Suprapubic skin (tissue), 4 donors: ENCODE results near the gene ADAMTS10. TPM values are rescaled to one million over a fixed set of nuclear protein-coding genes. Genes with fewer than 3 reads are reported as not detected.
A peak's percentile ranks its signal among the peaks of the same experiment; 100 is the strongest.
"Not testable (repeated sequence)": the region's sequence is repeated elsewhere in the genome, so short reads cannot be mapped to it uniquely, and the experiment has no call there.

Source experiments
- DNase-seq, 2 donors: peaks; one replicate each; pipeline ENCODE4 v3.0.0-alpha.2; 2019; ENCODE audit warnings: low spot score in 2 of 2
- H3K27ac ChIP-seq: fragments of 200-600 bp; sonication (generic); one replicate; pipeline ENCODE4 v1.5.1; 2019
- H3K27me3 ChIP-seq: fragments of 200-600 bp; sonication (generic); one replicate; pipeline ENCODE4 v1.5.1; 2019
- H3K36me3 ChIP-seq: fragments of 200-600 bp; sonication (generic); one replicate; pipeline ENCODE4 v1.5.1; 2019
- H3K4me1 ChIP-seq: fragments of 200-600 bp; sonication (generic); one replicate; pipeline ENCODE4 v1.5.1; 2019
- H3K4me3 ChIP-seq: fragments of 200-600 bp; sonication (generic); one replicate; pipeline ENCODE4 v1.5.1; 2019; ENCODE audit warnings: mild to moderate bottlenecking
- H3K9me3 ChIP-seq: fragments of 200-600 bp; sonication (generic); one replicate; pipeline ENCODE4 v1.5.1; 2019
- EP300 ChIP-seq: sonication (generic); formaldehyde crosslinking; IDR thresholded peaks from one replicate; pipeline ENCODE4 v1.6.1; 2017; ENCODE audit warnings: antibody characterized with exemption
- POLR2A ChIP-seq, 2 donors: fragments of 450-650 bp; IDR thresholded peaks; one replicate each; pipeline ENCODE4 v1.6.1; 2017; ENCODE audit warnings: antibody characterized with exemption in 2 of 2, mild to moderate bottlenecking in 2 of 2, moderate library complexity in 2 of 2
- POLR2AphosphoS5 ChIP-seq, 3 donors: sonication (generic); formaldehyde crosslinking; IDR thresholded peaks; one replicate each; pipeline ENCODE4 v1.6.1; 2017; ENCODE audit warnings: antibody characterized with exemption in 3 of 3
- WGBS: methylation state at CpG from one replicate; pipeline ENCODE4 v1.1.5; 2018; 5-methylcytosine and 5-hydroxymethylcytosine counted together
- total RNA-seq, 4 donors: library from RNA; depleted of rRNA; stranded (reverse); fragments of >200 nt; gene quantifications; one replicate each; pipeline ENCODE4 v1.1.0, GENCODE V29; 2016
- TF ChIP-seq, protein P1 (sequence below), 2 donors: fragments of 200-600 bp in 1 of 2; fragments of 450-650 bp in 1 of 2; sonication (generic) in 1 of 2; IDR thresholded peaks; one replicate each; pipeline ENCODE4 v1.5.1; 2016 to 2019; ENCODE audit warnings: antibody characterized with exemption in 2 of 2, mild to moderate bottlenecking in 1 of 2, moderate library complexity in 1 of 2

Gene ADAMTS10
- total RNA-seq, 4 donors from 2014 or later = 1.8 to 39.6 (median 6.2) TPM

GRCh38 chr19:8640402-8641004, 30.0 kb upstream of the ADAMTS10 start:
- H3K4me1 ChIP-seq = peaks cover 10% of the 10 kb centered on the region
- no peaks in the 10 kb centered on the region for H3K36me3 ChIP-seq
- H3K4me3 ChIP-seq = no peak overlapping the region
- WGBS = 51% methylated on average over 12 of the region's 12 CpGs
- H3K9me3 ChIP-seq = peaks cover 4% of the 10 kb centered on the region
- DNase-seq = peak; percentile 84 to 88
- H3K27me3 ChIP-seq = no peaks in the 10 kb centered on the region
- H3K27ac ChIP-seq = no peak overlapping the region
- TF ChIP-seq POLR2AphosphoS5 (IDR thresholded peaks at IDR 0.05) (peak in 2 of 3 donors; percentile 75 to 79), POLR2A (IDR thresholded peaks at IDR 0.05) (no peak), EP300 (no peak)

GRCh38 chr19:8639821-8640401, 29.4 kb upstream of the ADAMTS10 start:
- 35% methylated on average over 8 of the region's 8 CpGs for WGBS
- no peak for TF ChIP-seq EP300
- TF ChIP-seq POLR2AphosphoS5 (IDR thresholded peaks at IDR 0.05) = no peak
- TF ChIP-seq POLR2A (IDR thresholded peaks at IDR 0.05) = no peak
- TF ChIP-seq, protein P1, sequence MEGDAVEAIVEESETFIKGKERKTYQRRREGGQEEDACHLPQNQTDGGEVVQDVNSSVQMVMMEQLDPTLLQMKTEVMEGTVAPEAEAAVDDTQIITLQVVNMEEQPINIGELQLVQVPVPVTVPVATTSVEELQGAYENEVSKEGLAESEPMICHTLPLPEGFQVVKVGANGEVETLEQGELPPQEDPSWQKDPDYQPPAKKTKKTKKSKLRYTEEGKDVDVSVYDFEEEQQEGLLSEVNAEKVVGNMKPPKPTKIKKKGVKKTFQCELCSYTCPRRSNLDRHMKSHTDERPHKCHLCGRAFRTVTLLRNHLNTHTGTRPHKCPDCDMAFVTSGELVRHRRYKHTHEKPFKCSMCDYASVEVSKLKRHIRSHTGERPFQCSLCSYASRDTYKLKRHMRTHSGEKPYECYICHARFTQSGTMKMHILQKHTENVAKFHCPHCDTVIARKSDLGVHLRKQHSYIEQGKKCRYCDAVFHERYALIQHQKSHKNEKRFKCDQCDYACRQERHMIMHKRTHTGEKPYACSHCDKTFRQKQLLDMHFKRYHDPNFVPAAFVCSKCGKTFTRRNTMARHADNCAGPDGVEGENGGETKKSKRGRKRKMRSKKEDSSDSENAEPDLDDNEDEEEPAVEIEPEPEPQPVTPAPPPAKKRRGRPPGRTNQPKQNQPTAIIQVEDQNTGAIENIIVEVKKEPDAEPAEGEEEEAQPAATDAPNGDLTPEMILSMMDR (IDR thresholded peaks at IDR 0.05) = no peak
- DNase-seq = no peak
- peaks cover 10% of the 10 kb centered on the region for H3K4me1 ChIP-seq
- H3K4me3 ChIP-seq = no peak overlapping the region
- H3K27ac ChIP-seq = peak overlapping the region; percentile 46
- peaks cover 4% of the 10 kb centered on the region for H3K9me3 ChIP-seq
- H3K36me3 ChIP-seq = no peaks in the 10 kb centered on the region
- no peaks in the 10 kb centered on the region for H3K27me3 ChIP-seq

DNA sequence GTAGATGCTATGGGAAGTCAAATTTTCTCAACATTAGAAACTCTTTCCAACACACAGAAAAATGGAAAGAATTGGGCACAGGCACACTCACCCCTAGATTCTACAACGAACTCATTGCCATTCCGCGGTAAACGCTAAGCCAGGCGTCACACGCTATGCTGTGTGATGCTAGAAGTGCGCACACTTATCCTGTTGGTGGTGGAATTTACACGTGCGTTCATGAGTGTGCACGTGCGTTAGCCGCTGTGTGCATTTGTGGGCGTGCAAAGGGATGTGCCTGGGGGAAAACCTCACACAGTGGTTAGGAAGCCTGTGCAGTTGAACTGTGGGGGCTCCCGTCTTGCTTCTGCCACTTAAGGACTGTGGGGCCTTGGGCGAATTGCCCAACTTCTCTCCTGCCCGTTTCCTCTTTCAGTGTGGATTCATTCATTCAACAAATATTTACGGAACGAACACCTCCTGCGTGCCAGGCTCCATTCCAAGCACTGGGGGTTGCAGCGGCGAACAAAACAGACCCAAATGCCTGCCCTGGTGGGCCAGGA, 27.6 kb upstream of the ADAMTS10 start:
- Histone ChIP-seq H3K27ac (no peak overlapping the region), H3K9me3 (peaks cover 4% of the 10 kb centered on the region), H3K4me3 (no peak overlapping the region), H3K36me3 (no peaks in the 10 kb centered on the region), H3K27me3 (no peaks in the 10 kb centered on the region), H3K4me1 (peaks cover 10% of the 10 kb centered on the region)
- TF ChIP-seq EP300 (no peak), POLR2A (IDR thresholded peaks at IDR 0.05) (no peak), POLR2AphosphoS5 (IDR thresholded peaks at IDR 0.05) (no peak)
- TF ChIP-seq, protein P1 (IDR thresholded peaks at IDR 0.05) = no peak
- no peak for DNase-seq
- WGBS = 55% methylated on average over 12 of the region's 21 CpGs

DNA sequence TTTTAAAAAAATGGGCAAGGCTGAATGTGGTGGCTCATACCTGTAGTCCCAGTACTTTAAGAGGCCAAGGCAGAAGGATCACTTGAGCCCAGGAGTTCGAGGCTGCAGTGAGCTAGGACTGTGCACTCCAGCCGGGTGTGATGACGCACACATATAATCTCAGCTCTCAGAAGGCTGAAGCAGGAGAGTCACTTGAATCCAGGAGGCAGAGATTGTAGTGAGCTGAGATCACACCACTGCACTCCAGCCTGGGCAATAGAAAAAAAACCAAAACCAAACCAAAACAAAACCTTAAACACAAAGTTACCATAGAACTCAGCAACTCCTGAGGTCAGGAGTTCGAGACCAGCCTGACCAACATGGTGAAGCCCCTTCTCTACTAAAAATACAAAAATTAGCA, 26.6 kb upstream of the ADAMTS10 start:
- not testable (repeated sequence) for H3K4me1 ChIP-seq, H3K27me3 ChIP-seq, DNase-seq, H3K36me3 ChIP-seq, H3K9me3 ChIP-seq, H3K4me3 ChIP-seq, H3K27ac ChIP-seq
- 84% methylated on average over 4 of the region's 4 CpGs for WGBS

DNA sequence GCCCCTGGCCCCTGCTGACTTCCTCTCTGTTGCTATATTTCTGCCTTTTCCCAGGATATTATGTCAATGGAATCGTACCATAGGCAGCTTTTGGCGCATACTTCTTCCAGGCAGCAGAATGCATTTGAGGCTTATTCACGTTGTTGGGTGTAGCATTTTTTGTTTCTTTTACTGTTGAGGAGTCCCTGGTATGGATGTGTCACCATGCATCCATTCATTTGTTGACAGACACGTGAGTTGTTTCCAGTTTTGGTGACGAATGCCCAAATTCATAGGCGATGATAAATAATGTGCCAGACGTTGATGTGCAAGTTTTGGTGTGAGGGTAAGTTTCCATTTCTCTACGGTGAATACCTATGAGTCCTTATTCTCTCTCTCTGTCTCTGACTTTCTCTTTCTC, 24.9 kb upstream of the ADAMTS10 start:
- Histone ChIP-seq H3K27me3 (no peaks in the 10 kb centered on the region), H3K27ac (no peak overlapping the region), H3K9me3 (no peaks in the 10 kb centered on the region), H3K4me1 (peaks cover 8% of the 10 kb centered on the region), H3K36me3 (no peaks in the 10 kb centered on the region), H3K4me3 (no peak overlapping the region)
- TF ChIP-seq POLR2A (IDR thresholded peaks at IDR 0.05) = no peak
- no peak for TF ChIP-seq EP300
- TF ChIP-seq, protein P1 (IDR thresholded peaks at IDR 0.05) = no peak
- no peak for TF ChIP-seq POLR2AphosphoS5 (IDR thresholded peaks at IDR 0.05)
- 83% methylated on average over 8 of the region's 8 CpGs for WGBS
- no peak for DNase-seq

- 44% methylated on average over 8 of the region's 11 CpGs for WGBS
- H3K27ac ChIP-seq = peak overlapping the region; percentile 61
- TF ChIP-seq POLR2A (IDR thresholded peaks at IDR 0.05) = no peak
- TF ChIP-seq, protein P1 (IDR thresholded peaks at IDR 0.05) = no peak
- TF ChIP-seq EP300 = no peak
- no peak for TF ChIP-seq POLR2AphosphoS5 (IDR thresholded peaks at IDR 0.05)
- no peaks in the 10 kb centered on the region for H3K9me3 ChIP-seq
- no peaks in the 10 kb centered on the region for H3K36me3 ChIP-seq
- peaks cover 3% of the 10 kb centered on the region for H3K4me1 ChIP-seq
- no peak overlapping the region for H3K4me3 ChIP-seq
- DNase-seq = peak in 1 of 2 donors; percentile 68
- no peaks in the 10 kb centered on the region for H3K27me3 ChIP-seq
Observed at GRCh38 chr19:8631425-8631819, 20.9 kb upstream of the ADAMTS10 start.
